Nephron (organoid): ENCODE data around the gene MROH2A.

ENCODE experiments used
- H3K27ac Mint-ChIP-seq, 3 experiments: 2 replicates each; pipeline ENCODE4 v1.8.0; 2020; ENCODE audit warnings: mixed read lengths in 3 of 3, mild to moderate bottlenecking in 2 of 3, moderate library complexity in 1 of 3
- H3K27me3 Mint-ChIP-seq: 2 replicates; pipeline ENCODE4 v1.8.0; 2021; ENCODE audit warnings: low read depth, mild to moderate bottlenecking, moderate library complexity, mixed read lengths
- H3K36me3 Mint-ChIP-seq: 2 replicates; pipeline ENCODE4 v1.8.0; 2020; ENCODE audit warnings: low read depth, mixed read lengths
- H3K4me1 Mint-ChIP-seq: 2 replicates; pipeline ENCODE4 v1.8.0; 2020; ENCODE audit warnings: mixed read lengths
- H3K4me3 Mint-ChIP-seq, 3 experiments: 2 replicates each; pipeline ENCODE4 v1.8.0; 2020; ENCODE audit warnings: mild to moderate bottlenecking in 3 of 3, mixed read lengths in 3 of 3, moderate library complexity in 2 of 3
- H3K9me3 Mint-ChIP-seq: 2 replicates; pipeline ENCODE4 v1.8.0; 2020; ENCODE audit warnings: mixed read lengths
- TF ChIP-seq, protein P1 (sequence below), 3 experiments: fragments of 200-600 bp; sonication (generic); IDR thresholded peaks; one replicate each; pipeline ENCODE4 v1.5.0; 2021; ENCODE audit warnings: antibody characterized with exemption in 3 of 3; ENCODE audit not compliant: unreplicated experiment in 3 of 3

Gene MROH2A

DNA sequence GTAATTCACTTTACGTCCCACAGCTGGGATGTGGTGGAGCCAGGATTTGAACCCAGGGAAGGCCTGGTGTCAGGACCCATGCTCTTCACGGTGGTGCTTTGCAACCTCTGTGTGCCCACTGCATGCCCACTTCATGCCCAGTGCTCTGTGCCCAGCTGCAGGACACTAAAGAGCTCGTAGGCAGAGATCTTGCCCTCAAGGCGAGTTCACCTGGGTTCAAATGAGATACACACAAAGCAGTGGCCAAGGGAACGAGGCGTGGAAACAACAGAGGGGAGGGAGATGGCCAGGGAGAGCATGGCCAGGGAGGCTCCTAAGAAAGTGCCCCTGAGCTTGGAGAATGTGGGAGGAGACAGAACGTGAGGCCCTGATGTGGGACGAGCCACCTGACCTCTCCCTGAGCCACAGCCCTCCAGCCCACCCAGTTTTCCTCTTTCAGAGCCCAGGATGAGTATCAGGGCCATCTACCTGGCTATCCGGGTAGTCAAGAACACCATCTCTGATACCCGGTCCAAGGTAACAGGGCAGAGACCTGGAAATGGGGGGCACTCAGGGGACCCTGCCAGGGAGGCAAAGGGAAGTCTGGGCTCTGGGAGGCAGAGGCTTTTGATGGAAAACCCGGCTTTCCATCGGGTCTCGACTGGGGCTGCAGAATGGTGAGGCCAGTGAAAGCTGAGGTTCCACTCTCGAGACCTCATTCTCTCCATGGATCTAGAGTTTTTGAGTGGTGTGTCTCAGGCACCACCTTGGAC, 20.4 kb downstream of the MROH2A start:
- Mint-ChIP-seq H3K4me1 (no peaks in the 10 kb centered on the region), H3K27me3 (peaks cover 16% of the 10 kb centered on the region), H3K4me3 (no peak overlapping the region), H3K9me3 (peaks cover 4% of the 10 kb centered on the region), H3K36me3 (no peaks in the 10 kb centered on the region), H3K27ac (no peak overlapping the region)
- TF ChIP-seq, protein P1, sequence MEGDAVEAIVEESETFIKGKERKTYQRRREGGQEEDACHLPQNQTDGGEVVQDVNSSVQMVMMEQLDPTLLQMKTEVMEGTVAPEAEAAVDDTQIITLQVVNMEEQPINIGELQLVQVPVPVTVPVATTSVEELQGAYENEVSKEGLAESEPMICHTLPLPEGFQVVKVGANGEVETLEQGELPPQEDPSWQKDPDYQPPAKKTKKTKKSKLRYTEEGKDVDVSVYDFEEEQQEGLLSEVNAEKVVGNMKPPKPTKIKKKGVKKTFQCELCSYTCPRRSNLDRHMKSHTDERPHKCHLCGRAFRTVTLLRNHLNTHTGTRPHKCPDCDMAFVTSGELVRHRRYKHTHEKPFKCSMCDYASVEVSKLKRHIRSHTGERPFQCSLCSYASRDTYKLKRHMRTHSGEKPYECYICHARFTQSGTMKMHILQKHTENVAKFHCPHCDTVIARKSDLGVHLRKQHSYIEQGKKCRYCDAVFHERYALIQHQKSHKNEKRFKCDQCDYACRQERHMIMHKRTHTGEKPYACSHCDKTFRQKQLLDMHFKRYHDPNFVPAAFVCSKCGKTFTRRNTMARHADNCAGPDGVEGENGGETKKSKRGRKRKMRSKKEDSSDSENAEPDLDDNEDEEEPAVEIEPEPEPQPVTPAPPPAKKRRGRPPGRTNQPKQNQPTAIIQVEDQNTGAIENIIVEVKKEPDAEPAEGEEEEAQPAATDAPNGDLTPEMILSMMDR (IDR thresholded peaks at IDR 0.05; ENCODE audit: unreplicated experiment in 3 of 3) = no peak

DNA sequence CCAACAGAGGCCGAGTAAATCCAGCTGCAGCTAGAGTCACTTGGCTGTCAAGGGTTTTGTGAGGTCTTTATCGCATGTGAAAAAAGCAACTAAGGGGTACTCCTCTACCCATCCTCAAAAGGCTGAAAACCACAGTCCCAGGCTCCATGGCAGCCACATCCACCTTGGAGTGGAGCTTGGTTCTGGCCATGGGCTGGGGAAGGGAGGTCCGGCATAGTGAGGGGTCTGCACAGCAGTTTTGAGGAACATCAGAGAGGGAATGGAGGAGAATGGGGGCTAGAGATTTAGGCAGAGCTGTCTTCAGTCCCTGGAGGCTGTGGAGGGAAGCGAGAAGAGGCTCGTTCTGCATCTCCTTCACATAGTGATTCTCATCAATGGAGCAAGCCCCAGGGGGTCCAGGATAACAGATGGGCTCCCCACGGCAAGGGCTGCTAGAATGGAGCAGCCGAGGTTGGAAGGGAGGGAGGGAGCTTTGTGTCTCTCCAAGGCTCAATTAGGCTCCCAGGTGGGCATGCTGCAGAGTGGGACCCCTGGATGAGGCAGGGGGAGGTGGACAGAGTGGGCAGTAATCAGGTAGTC, 21.0 kb downstream of the MROH2A start:
- TF ChIP-seq, protein P1 (IDR thresholded peaks at IDR 0.05; ENCODE audit: unreplicated experiment in 3 of 3) = no peak
- H3K27ac Mint-ChIP-seq = no peak overlapping the region
- no peaks in the 10 kb centered on the region for H3K4me1 Mint-ChIP-seq
- H3K4me3 Mint-ChIP-seq = no peak overlapping the region
- H3K27me3 Mint-ChIP-seq = peaks cover 16% of the 10 kb centered on the region
- no peaks in the 10 kb centered on the region for H3K36me3 Mint-ChIP-seq
- peaks cover 4% of the 10 kb centered on the region for H3K9me3 Mint-ChIP-seq

DNA sequence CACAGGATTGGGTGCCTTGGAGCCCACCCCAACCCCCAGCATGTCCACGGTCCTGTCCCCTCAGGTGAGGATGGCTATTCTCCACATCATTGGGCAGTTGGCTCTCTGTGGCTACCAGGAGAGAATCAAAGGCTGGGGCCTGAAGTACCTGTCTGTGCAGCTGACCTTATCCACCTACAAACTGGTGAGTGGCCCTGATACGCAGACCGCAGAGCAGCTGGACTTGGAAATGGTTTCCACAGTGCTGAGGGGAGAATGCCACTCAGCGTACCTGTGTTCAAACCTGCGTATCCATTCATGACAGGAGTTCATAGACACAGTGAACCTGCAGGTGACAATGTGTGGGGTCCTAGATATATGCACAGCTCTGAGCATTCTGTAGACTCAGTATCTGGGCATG, 21.6 kb downstream of the MROH2A start:
- Mint-ChIP-seq H3K4me1 (no peaks in the 10 kb centered on the region), H3K36me3 (no peaks in the 10 kb centered on the region), H3K27me3 (peaks cover 19% of the 10 kb centered on the region), H3K9me3 (peaks cover 4% of the 10 kb centered on the region), H3K27ac (no peak overlapping the region), H3K4me3 (no peak overlapping the region)
- TF ChIP-seq, protein P1 (IDR thresholded peaks at IDR 0.05; ENCODE audit: unreplicated experiment in 3 of 3) = no peak

DNA sequence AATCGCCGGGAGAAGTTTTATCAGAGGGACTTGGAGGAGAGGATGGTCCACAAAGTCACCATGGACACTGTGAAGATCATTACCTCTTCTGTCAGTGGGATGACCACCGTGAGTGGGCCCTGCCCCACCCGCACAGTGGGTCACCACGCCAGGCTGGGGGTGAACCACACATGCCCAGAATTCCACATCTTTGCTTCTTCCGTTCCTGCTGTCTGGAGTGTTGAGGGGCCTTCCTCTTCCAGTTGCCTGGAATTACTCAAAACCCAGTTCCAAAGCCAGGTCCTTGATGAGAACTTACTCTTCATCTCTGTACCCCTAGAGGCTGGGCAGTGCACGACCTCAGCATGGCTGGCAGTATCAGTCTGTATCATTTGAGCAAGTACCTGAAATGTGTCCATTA, 22.1 kb downstream of the MROH2A start:
- Mint-ChIP-seq H3K27ac (no peak overlapping the region), H3K27me3 (peaks cover 17% of the 10 kb centered on the region), H3K4me3 (no peak overlapping the region), H3K36me3 (no peaks in the 10 kb centered on the region), H3K9me3 (peaks cover 4% of the 10 kb centered on the region), H3K4me1 (no peaks in the 10 kb centered on the region)
- TF ChIP-seq, protein P1 (IDR thresholded peaks at IDR 0.05; ENCODE audit: unreplicated experiment in 3 of 3) = no peak

DNA sequence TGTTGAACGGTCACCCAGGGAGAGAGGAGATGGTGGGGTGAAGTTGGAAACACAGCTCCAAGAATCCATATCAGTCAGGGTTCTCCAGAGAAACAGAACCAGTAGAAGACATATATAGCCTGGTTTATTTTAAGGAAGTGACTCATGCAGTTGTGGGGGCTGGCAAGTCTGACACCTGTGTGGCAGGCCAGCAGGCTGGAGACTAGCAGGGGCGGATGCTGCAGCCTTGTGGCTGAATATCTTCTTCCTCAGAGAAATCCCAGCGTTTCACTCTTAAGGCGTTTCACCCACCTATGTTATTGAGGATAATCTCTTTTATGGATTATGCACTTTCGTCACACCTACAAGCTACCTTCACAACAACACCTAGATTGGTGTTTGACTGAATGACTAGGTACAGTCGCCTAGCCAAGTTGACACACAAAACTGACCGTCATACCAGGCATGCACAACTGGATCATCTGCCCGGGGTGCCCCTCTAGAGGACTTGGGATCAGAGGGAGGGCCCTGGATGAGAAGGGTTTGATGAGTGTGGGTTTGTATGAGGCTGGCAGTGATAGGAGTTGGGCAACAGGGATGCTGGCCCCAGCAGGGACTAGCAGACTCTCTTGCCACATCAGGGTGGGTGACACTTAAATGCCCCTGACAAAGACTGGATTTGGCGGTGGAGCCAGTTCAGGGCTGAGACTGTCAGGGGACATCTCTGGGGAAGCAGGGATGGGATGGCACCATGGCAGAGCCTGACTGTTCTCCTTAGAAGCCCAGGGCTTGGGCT, 23.4 kb downstream of the MROH2A start:
- Mint-ChIP-seq H3K4me1 (no peaks in the 10 kb centered on the region), H3K27ac (no peak overlapping the region)
- TF ChIP-seq, protein P1 (IDR thresholded peaks at IDR 0.05; ENCODE audit: unreplicated experiment in 3 of 3) = no peak

More for the DNA sequence above, 23.4 kb downstream of the MROH2A start:
- Mint-ChIP-seq H3K4me3 (no peak overlapping the region), H3K27me3 (peaks cover 15% of the 10 kb centered on the region), H3K9me3 (peaks cover 4% of the 10 kb centered on the region), H3K36me3 (no peaks in the 10 kb centered on the region)
